NCI-H524 (cell line): ENCODE measurements around the gene KIAA0753.
"Not testable (repeated sequence)": the region's sequence is repeated elsewhere in the genome, so short reads cannot be mapped to it uniquely, and the experiment has no call there.

Experiments used
- DNase-seq, 2 experiments: peaks; one replicate each; lab custom pipeline; 2025; lab: John Stamatoyannopoulos, UW

Gene KIAA0753

GRCh38 chr17:6596941-6597340, 43.6 kb downstream of the KIAA0753 start:
- DNase-seq = no peak

- DNase-seq = no peak
These were observed 44.0 kb downstream of the KIAA0753 start for GRCh38 chr17:6596511-6596910.

GRCh38 chr17:6596081-6596480, 44.4 kb downstream of the KIAA0753 start:
- no peak for DNase-seq

DNA sequence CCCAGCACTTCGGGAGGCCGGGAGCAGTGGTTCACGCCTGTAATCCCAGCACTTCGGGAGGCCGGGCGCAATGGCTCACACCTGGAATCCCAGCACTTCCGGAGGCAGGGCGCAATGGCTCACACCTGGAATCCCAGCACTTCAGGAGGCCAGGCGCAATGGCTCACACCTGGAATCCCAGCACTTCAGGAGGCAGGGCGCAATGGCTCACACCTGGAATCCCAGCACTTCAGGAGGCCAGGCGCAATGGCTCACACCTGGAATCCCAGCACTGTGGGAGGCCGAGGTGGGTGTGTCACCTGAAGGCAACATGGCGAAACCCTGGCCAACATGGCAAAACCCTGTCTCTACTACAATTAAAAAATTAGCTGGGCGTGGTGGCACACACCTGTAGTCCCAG, 47.1 kb downstream of the KIAA0753 start:
- not testable (repeated sequence) for DNase-seq

DNA sequence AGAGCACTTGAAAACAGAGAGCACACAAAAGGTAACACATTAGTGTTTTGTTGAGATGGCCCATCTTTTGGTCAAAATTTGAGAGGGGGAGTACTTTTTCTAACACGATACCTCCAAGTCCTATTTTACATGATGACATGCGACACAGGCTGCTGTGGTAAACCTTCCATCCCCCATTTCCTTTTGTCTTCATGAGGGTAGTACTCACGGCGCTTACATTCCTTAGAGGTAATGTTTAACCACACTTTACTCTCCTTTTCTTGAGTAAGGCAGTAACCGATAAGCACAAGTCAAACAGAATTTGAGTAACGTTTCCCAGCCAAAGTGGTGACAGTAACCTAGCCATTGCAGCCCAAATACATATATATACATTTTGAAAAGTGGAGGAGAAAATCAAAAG, 48.3 kb downstream of the KIAA0753 start:
- no peak for DNase-seq

DNA sequence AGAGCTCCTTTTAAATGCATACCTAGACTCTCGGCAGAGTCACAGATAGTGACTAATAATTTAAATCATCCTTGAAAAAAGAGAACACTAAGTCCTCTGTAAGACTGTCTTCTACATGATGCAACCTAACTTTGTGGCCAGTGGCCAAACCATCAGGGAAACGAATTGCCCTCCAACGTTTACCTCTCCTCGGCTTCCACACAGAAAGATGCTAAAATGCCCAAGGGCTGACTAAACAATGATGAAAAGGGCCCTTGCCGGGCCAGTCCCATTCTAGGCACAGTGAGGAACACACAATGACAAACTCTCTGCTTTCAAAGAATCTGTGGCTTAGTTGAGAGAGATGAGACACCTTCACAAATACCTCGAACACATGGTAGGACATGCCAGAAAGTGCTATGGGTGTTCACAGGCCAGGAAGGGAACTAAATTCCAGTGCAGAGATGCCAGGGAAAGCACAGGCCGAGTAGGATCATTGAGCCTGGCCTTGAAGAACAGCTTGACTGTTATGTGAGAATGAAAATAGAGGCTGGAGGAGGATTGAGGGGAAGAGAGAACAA, 48.8 kb downstream of the KIAA0753 start:
- DNase-seq = no peak

- no peak for DNase-seq
These were observed 51.1 kb downstream of the KIAA0753 start for GRCh38 chr17:6589266-6589946.

- no peak for DNase-seq
These were observed 52.3 kb downstream of the KIAA0753 start for GRCh38 chr17:6588165-6588564.

- DNase-seq = no peak
These were observed 53.2 kb downstream of the KIAA0753 start for GRCh38 chr17:6587310-6587709.

- DNase-seq = no peak
These were observed 57.1 kb downstream of the KIAA0753 start for GRCh38 chr17:6583411-6583810.

- no peak for DNase-seq
These were observed 59.9 kb downstream of the KIAA0753 start for GRCh38 chr17:6580625-6581024.

DNA sequence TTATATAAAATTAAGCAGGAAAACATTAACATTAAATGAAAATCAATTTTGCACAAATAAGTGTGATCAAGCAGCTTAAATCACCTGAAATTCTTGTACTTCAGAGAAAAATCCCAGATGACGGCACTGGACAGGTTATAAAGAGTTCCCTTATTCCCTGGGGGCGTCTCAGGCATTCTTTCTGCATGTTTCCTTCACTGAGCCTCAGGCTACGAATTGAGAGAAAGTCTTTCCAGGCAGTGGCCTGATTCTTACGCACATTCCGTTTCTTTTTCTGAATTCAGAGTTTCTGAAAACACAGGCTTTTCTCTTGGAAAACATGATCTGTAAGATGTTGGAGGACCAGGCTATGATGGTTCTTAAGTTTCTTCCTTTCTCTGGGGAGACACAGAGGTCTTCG, 62.0 kb downstream of the KIAA0753 start:
- DNase-seq = no peak

DNA sequence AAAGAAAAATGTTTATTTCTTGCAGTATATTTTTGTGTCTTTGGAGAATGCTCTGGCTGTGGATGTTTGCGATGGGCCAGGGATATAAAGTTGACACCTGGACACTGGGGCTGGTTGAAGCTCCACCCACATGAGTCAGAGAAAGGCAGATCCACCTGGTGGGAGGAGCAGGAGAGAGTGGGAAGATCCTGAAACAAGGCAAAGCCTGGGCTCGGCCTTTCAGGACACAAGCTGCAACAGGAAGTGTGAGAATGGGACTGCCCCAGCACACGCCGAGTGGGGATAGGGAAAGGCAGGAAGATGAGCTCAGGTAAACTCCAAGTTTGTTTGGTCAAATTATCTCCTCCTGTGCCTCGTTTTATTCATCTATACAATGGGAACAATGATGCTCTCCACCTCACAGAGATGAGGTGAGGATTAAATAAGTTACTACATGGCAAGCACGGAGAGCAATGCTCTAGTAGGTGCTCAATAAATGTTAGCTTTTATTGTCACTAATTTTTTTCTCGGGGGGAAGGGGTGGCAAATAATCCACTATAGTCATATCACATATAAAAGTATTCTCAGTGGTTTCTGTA, 62.7 kb downstream of the KIAA0753 start:
- DNase-seq = no peak

- DNase-seq = no peak
These were observed 64.3 kb downstream of the KIAA0753 start for GRCh38 chr17:6576038-6576785.

- no peak for DNase-seq
These were observed 64.9 kb downstream of the KIAA0753 start for GRCh38 chr17:6575596-6575988.

DNA sequence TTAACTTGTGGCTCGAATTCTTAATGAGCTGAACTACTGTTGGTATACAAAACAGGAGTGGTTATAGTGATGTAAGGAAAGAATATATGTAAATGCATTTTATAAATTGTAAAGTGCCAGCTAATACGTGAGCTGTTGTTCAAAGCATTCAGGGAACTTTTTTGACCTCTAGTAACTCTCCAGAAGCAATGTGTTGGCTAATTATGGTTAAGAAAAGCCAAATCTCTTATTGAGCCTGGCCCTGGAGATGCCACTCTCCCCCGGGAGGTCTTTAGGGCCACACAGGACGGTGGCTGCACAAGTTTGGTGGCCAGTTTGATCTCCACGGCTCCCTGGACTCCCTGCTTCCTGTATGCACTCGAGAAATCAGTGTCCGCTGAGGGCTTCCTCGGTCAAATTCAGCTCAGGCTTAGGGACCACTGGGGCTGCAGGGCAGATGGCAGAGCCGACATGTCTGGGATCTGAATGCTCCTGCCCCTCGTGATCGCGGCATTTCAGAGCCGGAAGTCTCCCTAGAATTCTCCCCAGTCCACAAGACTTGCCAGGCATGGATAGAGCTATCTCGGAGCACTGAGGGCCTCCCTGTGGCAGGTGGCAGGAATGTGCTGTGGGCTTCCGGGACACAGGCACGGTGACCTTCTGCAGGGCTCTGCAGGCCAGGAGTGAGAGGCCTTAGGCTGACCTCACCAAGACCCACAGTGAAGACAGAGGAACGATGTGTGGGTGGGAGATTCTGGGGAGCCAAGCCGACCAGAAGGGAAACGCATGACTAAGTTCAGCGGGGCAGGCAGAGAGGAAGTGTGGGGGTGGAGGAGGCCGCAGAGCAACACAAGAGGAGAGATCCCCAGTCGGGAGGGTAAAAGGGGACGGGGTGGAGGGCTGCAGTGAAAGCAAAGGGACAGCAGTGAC, 65.6 kb downstream of the KIAA0753 start:
- no peak for DNase-seq

DNA sequence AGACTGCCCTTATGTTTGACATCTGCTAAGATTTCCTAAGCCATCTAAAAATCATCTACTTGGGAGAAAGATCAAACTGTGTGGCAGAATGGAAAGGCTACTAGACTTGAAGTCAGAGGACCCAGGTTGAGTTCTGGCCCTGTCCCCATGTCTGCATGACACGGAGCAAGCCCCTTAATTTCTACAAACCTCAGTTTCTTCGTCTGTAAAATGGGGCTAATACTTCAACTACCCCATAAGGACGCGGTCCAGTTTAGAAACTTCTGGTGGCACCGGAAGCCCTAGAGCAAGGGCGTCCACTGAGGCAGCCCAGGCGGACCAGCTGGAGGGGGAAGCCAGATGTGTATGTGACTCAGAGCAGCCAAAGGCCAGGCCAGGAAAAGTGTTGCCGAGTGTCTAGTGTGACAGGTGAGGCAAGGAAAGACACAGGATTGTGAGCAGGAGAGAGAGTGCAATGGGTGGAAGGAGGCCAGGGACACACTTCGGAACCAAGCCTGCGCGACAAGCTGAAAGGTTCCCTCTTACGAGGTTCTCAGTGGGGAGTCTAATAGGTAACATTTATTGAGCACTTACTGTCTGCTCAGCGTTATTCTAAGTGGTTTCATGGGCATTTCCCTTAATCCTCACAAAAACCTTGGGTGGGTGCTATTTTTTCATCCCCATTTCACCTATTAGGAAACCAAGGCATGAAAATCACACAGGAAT, 66.4 kb downstream of the KIAA0753 start:
- DNase-seq = no peak

DNA sequence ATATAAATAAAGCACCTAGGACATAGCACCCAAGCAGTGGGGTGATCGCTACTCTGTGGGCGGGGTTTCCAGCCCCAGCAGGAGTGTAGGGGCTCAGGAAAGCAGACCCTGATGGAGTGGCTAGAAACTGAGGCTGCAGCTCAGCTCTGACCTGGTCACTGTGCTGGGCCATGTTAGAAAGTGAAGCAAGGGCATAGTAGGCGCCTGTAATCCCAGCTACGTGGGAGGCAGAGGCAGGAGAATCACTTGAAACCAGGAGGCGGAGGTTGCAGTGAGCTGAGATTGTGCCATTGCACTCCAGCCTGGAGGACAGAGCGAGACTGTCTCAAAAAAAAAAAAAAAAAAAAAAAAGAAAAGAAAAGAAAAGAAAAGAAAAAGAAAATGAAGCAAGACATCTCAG, 67.0 kb downstream of the KIAA0753 start:
- not testable (repeated sequence) for DNase-seq

GRCh38 chr17:6572972-6573370, 67.5 kb downstream of the KIAA0753 start:
- no peak for DNase-seq

- no peak for DNase-seq
These were observed 69.1 kb downstream of the KIAA0753 start for GRCh38 chr17:6571452-6571781.

GRCh38 chr17:6570731-6571451, 69.6 kb downstream of the KIAA0753 start:
- DNase-seq = no peak
